HEK293T (cell line): Measurements from ENCODE around the gene GFER.

Experiments used
- CTCF ChIA-PET: fragments of 350-600 bp; formaldehyde crosslinking; extraction: SDS; loops from one replicate; lab custom pipeline; 2021; ENCODE audit warnings: antibody characterized with exemption, inconsistent platforms; lab: Yijun Ruan, JAX
- POLR2A ChIA-PET: fragments of 350-600 bp; formaldehyde crosslinking; extraction: SDS; loops from one replicate; lab custom pipeline; 2020; ENCODE audit warnings: antibody characterized with exemption, inconsistent platforms; lab: Yijun Ruan, JAX
- DNase-seq: peaks from one replicate; pipeline ENCODE4 v3.0.0; 2012; ENCODE audit warnings: mixed read lengths; ENCODE audit errors: extremely low spot score
- ARNT ChIP-seq: fragments of 450-650 bp; IDR thresholded peaks from 2 replicates; pipeline ENCODE4 v1.6.1; 2017; ENCODE audit warnings: mild to moderate bottlenecking
- BHLHE40 ChIP-seq: fragments of 450-650 bp; IDR thresholded peaks from 2 replicates; pipeline ENCODE4 v1.6.1; 2016; ENCODE audit warnings: mild to moderate bottlenecking, moderate library complexity, borderline replicate concordance
- CTBP1 ChIP-seq: fragments of 450-650 bp; IDR thresholded peaks from 2 replicates; pipeline ENCODE4 v1.6.1; 2016; ENCODE audit warnings: borderline replicate concordance
- ELF4 ChIP-seq: fragments of 450-650 bp; IDR thresholded peaks from 2 replicates; pipeline ENCODE4 v1.6.1; 2017; ENCODE audit warnings: antibody characterized with exemption
- FOXA1 ChIP-seq: fragments of 450-650 bp; IDR thresholded peaks from 2 replicates; pipeline ENCODE4 v1.6.1; 2016; ENCODE audit warnings: mild to moderate bottlenecking
- FOXK2 ChIP-seq: fragments of 450-650 bp; IDR thresholded peaks from 2 replicates; pipeline ENCODE4 v1.6.1; 2016; ENCODE audit warnings: mild to moderate bottlenecking
- FOXM1 ChIP-seq: fragments of 450-650 bp; IDR thresholded peaks from 2 replicates; pipeline ENCODE4 v1.6.1; 2017; ENCODE audit warnings: mild to moderate bottlenecking, borderline replicate concordance
- HDGF ChIP-seq: fragments of 450-650 bp; IDR thresholded peaks from 2 replicates; pipeline ENCODE4 v1.6.1; 2017; ENCODE audit warnings: antibody characterized with exemption, borderline replicate concordance
- L3MBTL2 ChIP-seq: fragments of 450-650 bp; conservative IDR thresholded peaks from 2 replicates; pipeline ENCODE4 v1.6.1; 2016; ENCODE audit warnings: mild to moderate bottlenecking
- LEF1 ChIP-seq: fragments of 450-650 bp; IDR thresholded peaks from 2 replicates; pipeline ENCODE4 v1.6.1; 2017; ENCODE audit warnings: mild to moderate bottlenecking, borderline replicate concordance
- NFRKB ChIP-seq: fragments of 450-650 bp; IDR thresholded peaks from 2 replicates; pipeline ENCODE4 v1.6.1; 2016; ENCODE audit warnings: mild to moderate bottlenecking, moderate library complexity
- SP1 ChIP-seq: fragments of 450-650 bp; IDR thresholded peaks from 2 replicates; pipeline ENCODE4 v1.6.1; 2017
- SUZ12 ChIP-seq: fragments of 450-650 bp; IDR thresholded peaks from 2 replicates; pipeline ENCODE4 v1.6.1; 2016; ENCODE audit warnings: mild to moderate bottlenecking
- TARDBP ChIP-seq: fragments of 450-650 bp; IDR thresholded peaks from 2 replicates; pipeline ENCODE4 v1.6.1; 2016
- ZNF384 ChIP-seq: fragments of 450-650 bp; IDR thresholded peaks from 2 replicates; pipeline ENCODE4 v1.6.1; 2016
- TF ChIP-seq, protein P1 (sequence below): fragments of 450-650 bp; IDR thresholded peaks from 2 replicates; pipeline ENCODE4 v1.6.1; 2016

Gene GFER

DNA sequence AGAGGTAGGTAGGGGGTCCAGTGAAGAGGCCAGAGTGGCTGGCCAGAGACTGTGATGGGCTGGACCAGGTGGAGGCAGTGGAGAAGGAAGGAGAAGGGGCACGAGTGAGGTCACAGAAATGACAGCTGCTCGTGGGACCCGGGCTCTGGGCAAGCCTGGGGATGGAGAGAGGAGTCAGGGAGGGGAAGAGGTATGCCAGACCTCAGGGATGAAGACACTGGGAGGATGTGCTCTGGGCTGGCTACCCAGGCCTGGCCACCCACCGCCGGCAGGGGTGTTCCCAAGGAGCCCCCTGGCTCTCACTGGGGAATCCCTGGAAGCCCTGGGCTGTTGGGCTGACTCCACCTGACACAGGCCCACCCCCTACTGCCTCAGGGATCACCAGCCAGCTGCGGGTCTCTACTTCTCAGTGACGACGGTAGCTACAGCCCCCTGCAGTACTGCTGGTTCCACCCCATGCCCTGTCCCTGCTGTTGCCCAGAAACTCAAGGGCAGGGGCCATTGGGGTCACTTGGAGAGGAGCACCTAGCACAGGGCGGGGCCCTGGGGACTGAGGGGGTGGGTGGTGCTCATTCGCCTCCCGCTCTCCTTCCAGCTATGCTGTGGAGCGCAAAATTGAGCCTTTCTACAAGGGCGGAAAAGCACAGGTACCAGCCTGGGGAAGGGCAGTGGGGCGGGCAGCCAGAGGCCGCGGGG lies 10.4 kb upstream of the GFER start:
- ChIA-PET CTCF (no interaction called here), POLR2A (interaction anchor here (1.8 to 3.4 kb wide), 3 partner anchors 8 to 12 kb away, joined by 7 to 28 read pairs (median 27); partner anchors contain the start of genes NOXO1 and RPS2)
- DNase-seq: no peak
- TF ChIP-seq CTBP1: no peak
- no peak for TF ChIP-seq HDGF
- no peak for TF ChIP-seq FOXA1
- TF ChIP-seq ZNF384: no peak
- TF ChIP-seq LEF1: no peak
- TF ChIP-seq FOXK2: no peak

- CTCF ChIA-PET: no interaction called here
- POLR2A ChIA-PET: interaction anchor here (1.8 to 3.3 kb wide), 2 partner anchors 10 to 13 kb away, joined by 7 to 28 read pairs; partner anchors contain the start of gene RPS2
- DNase-seq: no peak
- TF ChIP-seq FOXA1 (no peak), TARDBP (no peak), FOXK2 (no peak)
These were observed 9.6 kb upstream of the GFER start for GRCh38 chr16:1974157-1975070.

DNA sequence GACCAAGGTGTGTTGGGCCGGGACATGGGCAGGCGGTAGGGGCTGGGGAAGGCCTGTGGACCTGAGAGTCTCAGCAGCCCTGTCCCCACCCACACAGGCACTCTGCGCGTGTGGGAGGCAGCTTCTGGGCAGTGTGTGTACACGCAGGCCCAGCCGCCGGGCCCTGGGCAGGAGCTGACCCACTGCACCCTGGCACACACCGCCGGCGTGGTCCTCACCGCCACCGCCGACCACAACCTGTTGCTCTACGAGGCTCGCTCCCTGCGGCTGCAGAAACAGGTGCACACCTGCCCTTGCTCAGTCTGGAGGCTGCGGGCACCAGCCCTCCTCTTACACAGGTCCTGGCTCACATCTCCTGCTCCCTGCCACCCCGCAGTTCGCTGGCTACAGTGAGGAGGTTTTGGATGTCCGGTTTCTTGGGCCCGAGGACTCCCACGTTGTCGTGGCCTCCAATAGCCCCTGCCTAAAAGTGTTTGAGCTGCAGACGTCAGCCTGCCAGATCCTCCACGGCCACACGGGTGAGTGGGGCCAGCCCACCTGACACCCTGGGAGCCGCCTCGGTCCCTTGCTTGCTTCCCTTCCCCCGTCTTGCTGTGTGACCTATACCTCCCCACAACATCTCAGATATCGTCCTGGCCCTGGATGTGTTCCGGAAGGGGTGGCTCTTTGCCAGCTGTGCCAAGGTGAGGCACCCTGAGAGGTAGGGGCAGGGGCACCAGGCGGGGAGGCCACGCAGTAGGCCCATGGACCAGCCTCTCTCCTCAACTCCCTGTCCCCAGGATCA lies 8.4 kb upstream of the GFER start:
- DNase-seq: no peak
- CTCF ChIA-PET: no interaction called here
- TF ChIP-seq NFRKB (no peak), TARDBP (no peak), SUZ12 (no peak), ARNT (no peak), FOXK2 (no peak), LEF1 (no peak), BHLHE40 (no peak), FOXA1 (no peak), HDGF (no peak), SP1 (no peak), L3MBTL2 (no peak), ELF4 (no peak), FOXM1 (no peak), ZNF384 (no peak), CTBP1 (no peak)
- TF ChIP-seq, protein P1, sequence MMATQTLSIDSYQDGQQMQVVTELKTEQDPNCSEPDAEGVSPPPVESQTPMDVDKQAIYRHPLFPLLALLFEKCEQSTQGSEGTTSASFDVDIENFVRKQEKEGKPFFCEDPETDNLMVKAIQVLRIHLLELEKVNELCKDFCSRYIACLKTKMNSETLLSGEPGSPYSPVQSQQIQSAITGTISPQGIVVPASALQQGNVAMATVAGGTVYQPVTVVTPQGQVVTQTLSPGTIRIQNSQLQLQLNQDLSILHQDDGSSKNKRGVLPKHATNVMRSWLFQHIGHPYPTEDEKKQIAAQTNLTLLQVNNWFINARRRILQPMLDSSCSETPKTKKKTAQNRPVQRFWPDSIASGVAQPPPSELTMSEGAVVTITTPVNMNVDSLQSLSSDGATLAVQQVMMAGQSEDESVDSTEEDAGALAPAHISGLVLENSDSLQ: no peak
- POLR2A ChIA-PET: interaction anchor here (0.8 to 3.3 kb wide), 2 partner anchors 9 to 11 kb away, joined by 3 to 28 read pairs; partner anchors contain the start of genes GFER and RPS2

- ChIA-PET POLR2A (interaction anchor here (0.6 to 3.1 kb wide), 2 partner anchors 11 to 33 kb away, joined by 3 to 45 read pairs; partner anchors contain the start of genes MSRB1, RNF151 and RPS2), CTCF (no interaction called here)
- no peak for TF ChIP-seq L3MBTL2
- no peak for TF ChIP-seq ARNT
- no peak for TF ChIP-seq LEF1
- no peak for TF ChIP-seq CTBP1
- no peak for TF ChIP-seq TARDBP
- no peak for TF ChIP-seq FOXM1
- TF ChIP-seq ZNF384: no peak
- TF ChIP-seq FOXA1: no peak
- no peak for TF ChIP-seq SP1
- no peak for DNase-seq
These were observed 7.8 kb upstream of the GFER start for GRCh38 chr16:1976216-1976520.

- TF ChIP-seq TARDBP (no peak), CTBP1 (no peak), FOXA1 (no peak), ELF4 (no peak), NFRKB (no peak), L3MBTL2 (no peak), FOXM1 (no peak), LEF1 (no peak), ARNT (no peak), SP1 (no peak), SUZ12 (no peak)
- TF ChIP-seq, protein P1: no peak
- no peak for DNase-seq
- POLR2A ChIA-PET: interaction anchor here (0.6 to 3.1 kb wide), 2 partner anchors 12 to 18 kb away, joined by 4 to 45 read pairs; partner anchors contain the start of genes NDUFB10, RNF151 and RPS2
- CTCF ChIA-PET: no interaction called here
These were observed 6.8 kb upstream of the GFER start for GRCh38 chr16:1976951-1977874.

DNA sequence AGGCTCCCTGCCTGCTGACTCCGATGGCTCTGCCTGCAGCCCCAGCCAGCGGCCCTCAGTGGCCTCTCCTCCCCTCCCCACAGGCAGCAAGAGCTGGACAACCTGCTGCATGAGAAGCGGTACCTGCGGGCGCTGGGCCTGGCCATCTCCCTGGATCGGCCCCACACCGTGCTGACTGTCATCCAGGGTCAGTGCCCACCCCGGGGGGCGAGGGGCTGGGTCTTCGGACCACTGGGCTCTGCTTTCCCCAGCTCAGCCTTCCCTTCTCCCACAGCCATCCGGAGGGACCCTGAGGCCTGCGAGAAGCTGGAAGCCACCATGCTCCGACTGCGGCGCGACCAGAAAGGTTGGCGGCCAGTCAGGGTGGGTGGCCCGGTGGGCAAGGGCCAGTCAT lies 6.1 kb upstream of the GFER start:
- ChIA-PET CTCF (no interaction called here), POLR2A (interaction anchor here (3.1 kb wide), 1 partner anchor 13 kb away, joined by 45 read pairs; the partner anchor contains the start of genes RNF151 and RPS2)
- TF ChIP-seq NFRKB (no peak), FOXA1 (no peak), HDGF (no peak), BHLHE40 (no peak), FOXK2 (no peak), ELF4 (no peak), SP1 (no peak), TARDBP (no peak)
- DNase-seq: no peak
